HCT116 (cell line): Measurements from ENCODE around the gene ITIH4. TPM values are rescaled to one million over a fixed set of nuclear protein-coding genes. Genes with fewer than 3 reads are reported as not detected.

Source experiments
- ATAC-seq: fragments of 200-7000 bp; cut with Tn5 transposase; 2 replicates; pipeline ENCODE4 v1.9.1; 2020; ENCODE audit warnings: mild to moderate bottlenecking, moderate library complexity
- BruUV-seq: library from RNA; stranded (reverse); fragments of 400-500 nt; replicated peaks from 2 replicates; lab custom pipeline; 2021; lab: Mats Ljungman, UMichigan
- CTCF ChIA-PET: fragments of 300-600 bp; sonication (Branson Sonifier 250); formaldehyde crosslinking; loops from one replicate; lab custom pipeline; 2021; ENCODE audit warnings: antibody characterized with exemption; lab: Charles Lee
- POLR2A ChIA-PET: fragments of 300-600, 350-600 bp; sonication (Branson Sonifier 250); formaldehyde crosslinking; loops from one replicate; lab custom pipeline; 2021; ENCODE audit warnings: antibody characterized with exemption; lab: Charles Lee
- RAD21 ChIA-PET, 2 experiments: fragments of 300-600 bp; sonication (Branson Sonifier 250); formaldehyde crosslinking; loops; one replicate each; lab custom pipeline; 2023; ENCODE audit warnings: low total read pairs in 2 of 2; ENCODE audit not compliant: uncharacterized antibody in 2 of 2, unreplicated experiment in 2 of 2, low non-redundant PET in 1 of 2; lab: Charles Lee
- DNase-seq: peaks from one replicate; pipeline ENCODE4 v3.0.0-alpha.2; 2010; ENCODE audit warnings: low read depth, low spot score
- H2AFZ ChIP-seq: fragments of 200-600 bp; shearing (Covaris generic), sonication (generic); 2 replicates; pipeline ENCODE4 v1.6.1; 2017; ENCODE audit warnings: low read depth, mixed run types, mixed read lengths, antibody characterized with exemption, low read length; ENCODE audit not compliant: poor library complexity, severe bottlenecking
- H3K27ac ChIP-seq: 2 replicates; pipeline ENCODE4 v1.5.1; 2012; ENCODE audit warnings: low read depth, low read length
- H3K27me3 ChIP-seq: fragments of 200-600 bp; sonication (generic); 2 replicates; pipeline ENCODE4 v1.6.1; 2016; ENCODE audit warnings: mixed run types, low read length, mixed read lengths; ENCODE audit not compliant: insufficient read depth
- H3K36me3 ChIP-seq, 2 experiments: fragments of 200-500 bp in 1 of 2; fragments of 200-600 bp in 1 of 2; sonication (Bioruptor generic) in 1 of 2; sonication (generic) in 1 of 2; 2 replicates each; pipeline versions ENCODE4 v1.5.1 to v1.6.1; 2014 to 2016; ENCODE audit warnings: low read length in 2 of 2, inconsistent platforms in 1 of 2, mixed read lengths in 1 of 2, mixed run types in 1 of 2; ENCODE audit not compliant: insufficient read depth in 2 of 2, control insufficient read depth in 1 of 2
- H3K4me1 ChIP-seq, 2 experiments: fragments of 200-600 bp in 1 of 2; sonication (generic) in 1 of 2; 2 replicates each; pipeline versions ENCODE4 v1.5.1 to v1.6.1; 2012 to 2017; ENCODE audit warnings: low read length in 2 of 2, inconsistent platforms in 1 of 2, mild to moderate bottlenecking in 1 of 2, mixed read lengths in 1 of 2, mixed run types in 1 of 2, moderate library complexity in 1 of 2; ENCODE audit not compliant: insufficient read depth in 2 of 2, control insufficient read depth in 1 of 2
- H3K4me2 ChIP-seq: fragments of 200-600 bp; sonication (generic); 2 replicates; pipeline ENCODE4 v1.6.1; 2017; ENCODE audit warnings: mixed run types, low read length, mixed read lengths
- H3K4me3 ChIP-seq, 2 experiments: fragments of 200-600 bp in 1 of 2; sonication (generic) in 1 of 2; replicated peaks in 1 of 2; 2 replicates each; pipeline ENCODE4 v1.5.1; 2011 to 2016; ENCODE audit warnings: low read length in 2 of 2, control low read depth in 1 of 2, low read depth in 1 of 2, mild to moderate bottlenecking in 1 of 2, mixed read lengths in 1 of 2, mixed run types in 1 of 2
- H3K79me2 ChIP-seq: fragments of 200-600 bp; sonication (generic); 2 replicates; pipeline ENCODE4 v1.6.1; 2017; ENCODE audit warnings: mild to moderate bottlenecking, mixed run types, low read length, moderate library complexity, mixed read lengths; ENCODE audit not compliant: insufficient read depth
- H3K9ac ChIP-seq: fragments of 200-600 bp; sonication (generic); 2 replicates; pipeline ENCODE4 v1.6.1; 2016; ENCODE audit warnings: low read length, mixed read lengths
- H3K9me2 ChIP-seq: fragments of 200-600 bp; sonication (generic), shearing (Covaris generic); 2 replicates; pipeline ENCODE4 v1.6.1; 2017; ENCODE audit warnings: mixed run types, mild to moderate bottlenecking, moderate library complexity; ENCODE audit not compliant: insufficient read depth
- H3K9me3 ChIP-seq, 2 experiments: fragments of 200-500 bp in 1 of 2; fragments of 200-600 bp in 1 of 2; sonication (Bioruptor generic) in 1 of 2; sonication (generic) in 1 of 2; 2 replicates each; pipeline ENCODE4 v1.6.1; 2014 to 2017; ENCODE audit warnings: low read length in 2 of 2, mixed read lengths in 2 of 2, inconsistent platforms in 1 of 2, low read depth in 1 of 2, mild to moderate bottlenecking in 1 of 2, mixed run types in 1 of 2, moderate library complexity in 1 of 2; ENCODE audit not compliant: control insufficient read depth in 1 of 2, insufficient read depth in 1 of 2
- H4K20me1 ChIP-seq: fragments of 200-600 bp; sonication (generic), shearing (Covaris generic); 2 replicates; pipeline ENCODE4 v1.6.1; 2017; ENCODE audit warnings: mixed run types, mild to moderate bottlenecking, moderate library complexity; ENCODE audit not compliant: insufficient read depth
- CBX3 ChIP-seq: IDR thresholded peaks from 2 replicates; pipeline ENCODE4 v1.6.1; 2012; ENCODE audit warnings: low read depth
- CEBPB ChIP-seq: IDR thresholded peaks from 2 replicates; pipeline ENCODE4 v1.6.1; 2012; ENCODE audit warnings: low read depth
- EZH2 ChIP-seq: fragments of 200-600 bp; sonication (generic); IDR thresholded peaks from 2 replicates; pipeline ENCODE4 v1.6.1; 2017; ENCODE audit warnings: antibody characterized with exemption, mixed run types
- FOSL1 ChIP-seq: IDR thresholded peaks from 2 replicates; pipeline ENCODE4 v1.6.1; 2012; ENCODE audit warnings: low read depth
- POLR2A ChIP-seq: IDR thresholded peaks from 2 replicates; pipeline ENCODE4 v1.7.0; 2011; ENCODE audit warnings: borderline replicate concordance; ENCODE audit not compliant: insufficient read depth, insufficient read length; ENCODE audit errors: extremely low read depth
- POLR2AphosphoS5 ChIP-seq: IDR thresholded peaks from 2 replicates; pipeline ENCODE4 v1.6.1; 2011; ENCODE audit warnings: mild to moderate bottlenecking, low read depth, low read length, moderate library complexity
- ZNF274 ChIP-seq: fragments of 200-500 bp; sonication (Bioruptor generic); IDR thresholded peaks from 2 replicates; pipeline ENCODE4 v1.6.1; 2014; ENCODE audit warnings: mild to moderate bottlenecking, low read depth, low read length, inconsistent platforms
- intact Hi-C: fragments of 100-400 bp; cut with micrococcal nuclease; formaldehyde crosslinking; loops from 2 replicates; pipeline ENCODE4 v1.10.0; 2022
- total RNA-seq: library from RNA; stranded (reverse); gene quantifications from one replicate; pipeline ENCODE4 v1.2.1, GENCODE V29; 2021; ENCODE audit not compliant: unreplicated experiment
- TF ChIP-seq, protein P1 (sequence below): IDR thresholded peaks from 2 replicates; pipeline ENCODE4 v1.6.1; 2012
- TF ChIP-seq, protein P2 (sequence below), 3 experiments: fragments of 200-600 bp in 1 of 3; sonication (generic) in 1 of 3; IDR thresholded peaks in 2 of 3; conservative IDR thresholded peaks in 1 of 3; 2 replicates each; pipeline ENCODE4 v1.5.1; 2012 to 2017; ENCODE audit warnings: low read depth in 2 of 3, low read length in 2 of 3, antibody characterized with exemption in 1 of 3, borderline replicate concordance in 1 of 3, control low read depth in 1 of 3, mild to moderate bottlenecking in 1 of 3, mixed read lengths in 1 of 3, mixed run types in 1 of 3, moderate library complexity in 1 of 3; ENCODE audit not compliant: insufficient read depth in 1 of 3
- TF ChIP-seq, protein P3 (sequence below): IDR thresholded peaks from 2 replicates; pipeline ENCODE4 v1.6.1; 2011; ENCODE audit warnings: mild to moderate bottlenecking, low read length, moderate library complexity; ENCODE audit not compliant: insufficient replicate concordance; ENCODE audit errors: extremely low read depth
- TF ChIP-seq, protein P4 (sequence below): IDR thresholded peaks from 2 replicates; pipeline ENCODE4 v1.6.1; 2012; ENCODE audit warnings: low read depth

ITIH4 gene
- total RNA-seq, 1 experiment from 2014 or later = 4.1 TPM

DNA sequence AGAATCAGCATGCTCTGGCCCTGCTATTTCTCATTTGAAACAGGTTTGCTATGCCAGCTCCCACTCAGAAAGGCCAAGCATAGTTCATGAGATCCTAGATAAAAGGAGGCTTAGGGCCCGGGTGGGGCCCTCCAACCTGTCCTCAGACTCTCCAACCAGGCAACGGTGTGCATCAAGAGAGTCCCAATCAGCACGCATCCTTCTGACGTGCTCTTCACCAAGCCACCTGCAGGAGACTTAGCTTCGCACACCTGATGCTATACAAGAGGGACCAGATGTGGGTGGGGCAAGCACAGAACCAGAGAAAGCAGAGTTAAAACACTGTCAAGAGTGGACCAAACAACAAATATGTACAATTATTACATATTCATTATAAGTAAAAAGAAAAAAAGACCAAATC is 49.6 kb upstream of the ITIH4 start:
- BruUV-seq = no TSS peak
- no peaks in the 10 kb centered on the region for H3K9me3 ChIP-seq
- no peaks in the 10 kb centered on the region for H3K4me1 ChIP-seq
- no peak overlapping the region for H3K4me2 ChIP-seq
- H3K27me3 ChIP-seq = no peaks in the 10 kb centered on the region
- H4K20me1 ChIP-seq = no peaks in the 10 kb centered on the region
- CTCF ChIA-PET = no interaction called here
- H3K9ac ChIP-seq = no peak overlapping the region
- intact Hi-C loops = no loop called here
- RAD21 ChIA-PET = no interaction called here
- DNase-seq (no peak), ATAC-seq (peak; percentile 73)
- H2AFZ ChIP-seq = no peak overlapping the region
- no peaks in the 10 kb centered on the region for H3K79me2 ChIP-seq
- no peak overlapping the region for H3K4me3 ChIP-seq
- POLR2A ChIA-PET = no interaction called here
- no peaks in the 10 kb centered on the region for H3K9me2 ChIP-seq
- H3K27ac ChIP-seq = no peak overlapping the region
- TF ChIP-seq CEBPB = no peak
- TF ChIP-seq, protein P1, sequence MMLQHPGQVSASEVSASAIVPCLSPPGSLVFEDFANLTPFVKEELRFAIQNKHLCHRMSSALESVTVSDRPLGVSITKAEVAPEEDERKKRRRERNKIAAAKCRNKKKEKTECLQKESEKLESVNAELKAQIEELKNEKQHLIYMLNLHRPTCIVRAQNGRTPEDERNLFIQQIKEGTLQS = no peak
- TF ChIP-seq FOSL1 = no peak
- no peak for TF ChIP-seq POLR2AphosphoS5
- TF ChIP-seq ZNF274 = no peak
- no peak for TF ChIP-seq POLR2A
- TF ChIP-seq, protein P2, sequence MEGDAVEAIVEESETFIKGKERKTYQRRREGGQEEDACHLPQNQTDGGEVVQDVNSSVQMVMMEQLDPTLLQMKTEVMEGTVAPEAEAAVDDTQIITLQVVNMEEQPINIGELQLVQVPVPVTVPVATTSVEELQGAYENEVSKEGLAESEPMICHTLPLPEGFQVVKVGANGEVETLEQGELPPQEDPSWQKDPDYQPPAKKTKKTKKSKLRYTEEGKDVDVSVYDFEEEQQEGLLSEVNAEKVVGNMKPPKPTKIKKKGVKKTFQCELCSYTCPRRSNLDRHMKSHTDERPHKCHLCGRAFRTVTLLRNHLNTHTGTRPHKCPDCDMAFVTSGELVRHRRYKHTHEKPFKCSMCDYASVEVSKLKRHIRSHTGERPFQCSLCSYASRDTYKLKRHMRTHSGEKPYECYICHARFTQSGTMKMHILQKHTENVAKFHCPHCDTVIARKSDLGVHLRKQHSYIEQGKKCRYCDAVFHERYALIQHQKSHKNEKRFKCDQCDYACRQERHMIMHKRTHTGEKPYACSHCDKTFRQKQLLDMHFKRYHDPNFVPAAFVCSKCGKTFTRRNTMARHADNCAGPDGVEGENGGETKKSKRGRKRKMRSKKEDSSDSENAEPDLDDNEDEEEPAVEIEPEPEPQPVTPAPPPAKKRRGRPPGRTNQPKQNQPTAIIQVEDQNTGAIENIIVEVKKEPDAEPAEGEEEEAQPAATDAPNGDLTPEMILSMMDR (IDR thresholded peaks at IDR 0.05 in 2 of 3, conservative IDR thresholded peaks at IDR 0.05 in 1 of 3; ENCODE audit: borderline replicate concordance in 1 of 3, insufficient read depth in 1 of 3, low read depth in 2 of 3, low read length in 2 of 3) = no peak
- no peak for TF ChIP-seq EZH2
- TF ChIP-seq, protein P3, sequence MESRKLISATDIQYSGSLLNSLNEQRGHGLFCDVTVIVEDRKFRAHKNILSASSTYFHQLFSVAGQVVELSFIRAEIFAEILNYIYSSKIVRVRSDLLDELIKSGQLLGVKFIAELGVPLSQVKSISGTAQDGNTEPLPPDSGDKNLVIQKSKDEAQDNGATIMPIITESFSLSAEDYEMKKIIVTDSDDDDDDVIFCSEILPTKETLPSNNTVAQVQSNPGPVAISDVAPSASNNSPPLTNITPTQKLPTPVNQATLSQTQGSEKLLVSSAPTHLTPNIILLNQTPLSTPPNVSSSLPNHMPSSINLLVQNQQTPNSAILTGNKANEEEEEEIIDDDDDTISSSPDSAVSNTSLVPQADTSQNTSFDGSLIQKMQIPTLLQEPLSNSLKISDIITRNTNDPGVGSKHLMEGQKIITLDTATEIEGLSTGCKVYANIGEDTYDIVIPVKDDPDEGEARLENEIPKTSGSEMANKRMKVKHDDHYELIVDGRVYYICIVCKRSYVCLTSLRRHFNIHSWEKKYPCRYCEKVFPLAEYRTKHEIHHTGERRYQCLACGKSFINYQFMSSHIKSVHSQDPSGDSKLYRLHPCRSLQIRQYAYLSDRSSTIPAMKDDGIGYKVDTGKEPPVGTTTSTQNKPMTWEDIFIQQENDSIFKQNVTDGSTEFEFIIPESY = no peak
- TF ChIP-seq CBX3 = no peak
- TF ChIP-seq, protein P4, sequence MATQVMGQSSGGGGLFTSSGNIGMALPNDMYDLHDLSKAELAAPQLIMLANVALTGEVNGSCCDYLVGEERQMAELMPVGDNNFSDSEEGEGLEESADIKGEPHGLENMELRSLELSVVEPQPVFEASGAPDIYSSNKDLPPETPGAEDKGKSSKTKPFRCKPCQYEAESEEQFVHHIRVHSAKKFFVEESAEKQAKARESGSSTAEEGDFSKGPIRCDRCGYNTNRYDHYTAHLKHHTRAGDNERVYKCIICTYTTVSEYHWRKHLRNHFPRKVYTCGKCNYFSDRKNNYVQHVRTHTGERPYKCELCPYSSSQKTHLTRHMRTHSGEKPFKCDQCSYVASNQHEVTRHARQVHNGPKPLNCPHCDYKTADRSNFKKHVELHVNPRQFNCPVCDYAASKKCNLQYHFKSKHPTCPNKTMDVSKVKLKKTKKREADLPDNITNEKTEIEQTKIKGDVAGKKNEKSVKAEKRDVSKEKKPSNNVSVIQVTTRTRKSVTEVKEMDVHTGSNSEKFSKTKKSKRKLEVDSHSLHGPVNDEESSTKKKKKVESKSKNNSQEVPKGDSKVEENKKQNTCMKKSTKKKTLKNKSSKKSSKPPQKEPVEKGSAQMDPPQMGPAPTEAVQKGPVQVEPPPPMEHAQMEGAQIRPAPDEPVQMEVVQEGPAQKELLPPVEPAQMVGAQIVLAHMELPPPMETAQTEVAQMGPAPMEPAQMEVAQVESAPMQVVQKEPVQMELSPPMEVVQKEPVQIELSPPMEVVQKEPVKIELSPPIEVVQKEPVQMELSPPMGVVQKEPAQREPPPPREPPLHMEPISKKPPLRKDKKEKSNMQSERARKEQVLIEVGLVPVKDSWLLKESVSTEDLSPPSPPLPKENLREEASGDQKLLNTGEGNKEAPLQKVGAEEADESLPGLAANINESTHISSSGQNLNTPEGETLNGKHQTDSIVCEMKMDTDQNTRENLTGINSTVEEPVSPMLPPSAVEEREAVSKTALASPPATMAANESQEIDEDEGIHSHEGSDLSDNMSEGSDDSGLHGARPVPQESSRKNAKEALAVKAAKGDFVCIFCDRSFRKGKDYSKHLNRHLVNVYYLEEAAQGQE = no peak
- H3K36me3 ChIP-seq = no peaks in the 10 kb centered on the region
